HG03565 (cell line): ENCODE data around the gene ANKRD27.

Experiments
- ATAC-seq: cut with Tn5 transposase; IDR thresholded peaks from one replicate; pipeline ENCODE4 v1.9.1; 2021; ENCODE audit warnings: mild to moderate bottlenecking, moderate library complexity; ENCODE audit not compliant: unreplicated experiment

ANKRD27 gene

GRCh38 chr19:32691291-32691951 is 16.4 kb upstream of the ANKRD27 start, which contains the start of gene NUDT19:
Gene NUDT19, plus strand, starts transcription at chr19:32691821. Its CDS starts 140 bp downstream, at chr19:32691961.
- peak; percentile 65 for ATAC-seq

GRCh38 chr19:32688311-32688710 is 13.3 kb upstream of the ANKRD27 start:
- ATAC-seq: no peak

- ATAC-seq: no peak
These were observed 12.7 kb upstream of the ANKRD27 start for GRCh38 chr19:32687681-32688080.

GRCh38 chr19:32686847-32687475 is 12.0 kb upstream of the ANKRD27 start:
- ATAC-seq: no peak

- no peak for ATAC-seq
These were observed 7.3 kb upstream of the ANKRD27 start for GRCh38 chr19:32682317-32682716.

GRCh38 chr19:32680986-32681385 is 6.0 kb upstream of the ANKRD27 start:
- no peak for ATAC-seq

GRCh38 chr19:32677657-32678056 is 2.7 kb upstream of the ANKRD27 start:
- no peak for ATAC-seq

- no peak for ATAC-seq
These were observed 1.9 kb upstream of the ANKRD27 start for GRCh38 chr19:32676895-32677359.

- ATAC-seq: no peak
These were observed 1.4 kb upstream of the ANKRD27 start for GRCh38 chr19:32676186-32676894.

GRCh38 chr19:32675720-32676185 is 773 bp upstream of the ANKRD27 start, which contains the start of gene RGS9BP:
Gene RGS9BP, plus strand, starts transcription at chr19:32675848. Its CDS starts 416 bp downstream, at chr19:32676264.
- ATAC-seq: no peak

- no peak for ATAC-seq
These were observed 638 bp downstream of the ANKRD27 start for GRCh38 chr19:32674153-32674930.

- no peak for ATAC-seq
These were observed 1.4 kb downstream of the ANKRD27 start for GRCh38 chr19:32673573-32673972.

GRCh38 chr19:32672841-32673240 is 2.1 kb downstream of the ANKRD27 start:
- no peak for ATAC-seq

- no peak for ATAC-seq
These were observed 2.9 kb downstream of the ANKRD27 start for GRCh38 chr19:32671883-32672593.

- ATAC-seq: no peak
These were observed 5.7 kb downstream of the ANKRD27 start for GRCh38 chr19:32669310-32669709.

GRCh38 chr19:32666084-32666483 is 8.9 kb downstream of the ANKRD27 start:
- no peak for ATAC-seq

GRCh38 chr19:32662186-32662585 is 12.8 kb downstream of the ANKRD27 start:
- ATAC-seq: no peak

GRCh38 chr19:32661318-32661717 is 13.7 kb downstream of the ANKRD27 start:
- ATAC-seq: no peak

- ATAC-seq: no peak
These were observed 16.5 kb downstream of the ANKRD27 start for GRCh38 chr19:32658527-32658926.

GRCh38 chr19:32658075-32658474 is 16.9 kb downstream of the ANKRD27 start:
- ATAC-seq: no peak
